ENCODE data around the gene ZFP92.

- TF ChIP-seq CTCF (IDR thresholded peaks at IDR 0.05) = no peak
- no peak for TF ChIP-seq POLR2A (IDR thresholded peaks at IDR 0.05)
- TF ChIP-seq POLR2AphosphoS5 (IDR thresholded peaks at IDR 0.05; ENCODE audit: insufficient read depth in 1 of 2, low read depth in 1 of 2) = no peak
Measured at GRCh38 chrX:153414856-153415510, 3.7 kb downstream of the ZFP92 start.
